B cell (primary cell): Measurements from ENCODE around the gene ENO4.

ENCODE experiments used
- CTCF ChIP-seq: fragments of 200-600 bp; IDR thresholded peaks from one replicate; pipeline ENCODE4 v1.8.0; 2022; ENCODE audit warnings: antibody characterized with exemption, mild to moderate bottlenecking
- EZH2 ChIP-seq: IDR thresholded peaks from 2 replicates; pipeline ENCODE4 v1.6.1; 2012; ENCODE audit warnings: borderline replicate concordance, low read depth, mild to moderate bottlenecking, moderate library complexity, low read length; ENCODE audit not compliant: insufficient read depth, poor library complexity, severe bottlenecking

- TF ChIP-seq CTCF: no peak
- no peak for TF ChIP-seq EZH2
Observed at GRCh38 chr10:116919164-116919563, 69.9 kb downstream of the ENO4 start.
